ENCODE results near the gene MALAT1.

Gene MALAT1

DNA sequence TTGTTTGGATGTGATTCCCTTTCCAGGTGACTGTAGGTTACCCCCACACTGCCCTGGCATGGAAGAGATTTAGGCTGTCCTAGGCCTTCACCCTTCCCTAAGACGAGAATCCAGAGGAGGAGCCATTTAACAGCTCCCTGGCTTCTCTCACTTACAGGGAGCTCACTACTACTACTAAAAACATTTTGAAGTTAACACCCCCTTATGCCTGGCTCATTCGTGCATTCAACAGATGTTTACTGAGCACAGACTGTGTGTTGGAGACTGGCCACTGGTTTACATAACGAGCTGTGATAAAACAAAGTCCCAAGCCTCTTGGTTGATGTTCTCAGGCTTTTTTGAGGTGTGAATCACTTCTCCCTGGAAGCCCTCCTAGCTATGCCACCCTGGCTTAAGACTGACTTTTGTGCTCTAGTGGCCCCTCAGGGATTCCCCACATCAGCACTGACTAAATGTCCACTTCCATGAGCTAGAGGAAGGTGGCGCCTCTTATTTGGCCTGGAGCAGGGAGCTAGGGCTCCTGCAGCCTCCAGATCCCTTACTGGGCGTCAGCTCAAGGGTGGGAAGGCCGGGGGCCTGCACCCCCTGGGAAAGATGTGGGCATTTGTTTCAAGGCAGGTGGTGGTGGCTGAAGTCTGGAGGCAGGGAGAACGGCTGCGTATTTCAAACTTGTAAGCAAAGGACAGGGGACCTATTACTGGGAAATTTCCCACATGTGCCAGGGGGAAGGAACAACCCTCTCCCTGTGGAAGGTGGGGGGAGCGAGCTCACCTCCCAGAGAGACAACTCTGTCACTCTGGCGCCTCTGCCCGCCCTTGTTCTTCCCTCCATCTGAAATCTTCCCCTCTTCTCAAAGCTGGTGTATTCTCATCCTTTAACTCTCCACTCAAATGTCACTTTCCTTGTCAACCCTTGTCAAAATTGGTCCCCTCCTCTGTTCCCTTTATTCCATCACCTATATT lies 19.4 kb upstream of the MALAT1 start:
- no peak for DNase-seq (ENCODE audit: low read depth, low spot score)

DNA sequence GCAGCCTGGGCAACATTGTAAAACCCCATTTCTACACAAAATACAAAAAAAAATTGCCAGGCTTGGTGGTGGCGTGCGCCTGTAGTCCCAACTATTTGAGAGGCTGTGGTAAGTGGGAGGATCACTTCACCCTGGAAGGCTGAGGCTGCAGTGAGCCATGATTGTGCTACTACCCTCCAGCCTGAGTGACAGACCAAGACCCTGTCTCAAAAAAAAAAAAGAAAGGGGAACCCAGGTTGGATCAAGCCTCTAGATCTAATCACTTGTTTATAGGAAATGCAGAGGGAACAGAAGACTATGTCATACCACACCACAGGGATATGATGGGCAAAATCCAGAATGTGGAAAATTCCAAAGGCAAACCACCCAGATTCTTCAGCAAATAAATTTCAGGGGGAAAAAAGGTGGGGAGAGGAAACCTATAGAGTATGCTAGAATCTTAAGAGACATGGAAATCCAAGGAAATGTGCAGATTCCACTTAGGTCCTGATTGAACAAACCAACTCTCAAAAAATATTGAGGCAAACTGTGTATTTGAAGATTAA lies 16.5 kb upstream of the MALAT1 start:
- DNase-seq (ENCODE audit: low read depth, low spot score), result no peak

DNA sequence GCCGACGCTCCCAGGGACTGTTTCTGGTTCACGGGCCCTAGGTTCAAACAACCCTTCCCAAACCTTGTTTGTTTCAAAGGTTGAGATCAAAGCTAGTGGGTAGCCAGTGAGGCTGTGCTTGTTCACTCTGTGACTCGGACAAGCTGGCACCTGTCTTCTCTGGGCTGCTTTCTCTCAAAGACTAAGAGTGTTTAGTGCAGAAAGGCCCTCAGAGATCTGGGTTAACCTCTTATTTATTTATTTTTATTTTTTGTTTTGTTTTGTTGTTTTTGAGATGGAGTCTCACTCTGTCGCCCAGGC lies 13.0 kb upstream of the MALAT1 start:
- no peak for DNase-seq (ENCODE audit: low read depth, low spot score)

DNA sequence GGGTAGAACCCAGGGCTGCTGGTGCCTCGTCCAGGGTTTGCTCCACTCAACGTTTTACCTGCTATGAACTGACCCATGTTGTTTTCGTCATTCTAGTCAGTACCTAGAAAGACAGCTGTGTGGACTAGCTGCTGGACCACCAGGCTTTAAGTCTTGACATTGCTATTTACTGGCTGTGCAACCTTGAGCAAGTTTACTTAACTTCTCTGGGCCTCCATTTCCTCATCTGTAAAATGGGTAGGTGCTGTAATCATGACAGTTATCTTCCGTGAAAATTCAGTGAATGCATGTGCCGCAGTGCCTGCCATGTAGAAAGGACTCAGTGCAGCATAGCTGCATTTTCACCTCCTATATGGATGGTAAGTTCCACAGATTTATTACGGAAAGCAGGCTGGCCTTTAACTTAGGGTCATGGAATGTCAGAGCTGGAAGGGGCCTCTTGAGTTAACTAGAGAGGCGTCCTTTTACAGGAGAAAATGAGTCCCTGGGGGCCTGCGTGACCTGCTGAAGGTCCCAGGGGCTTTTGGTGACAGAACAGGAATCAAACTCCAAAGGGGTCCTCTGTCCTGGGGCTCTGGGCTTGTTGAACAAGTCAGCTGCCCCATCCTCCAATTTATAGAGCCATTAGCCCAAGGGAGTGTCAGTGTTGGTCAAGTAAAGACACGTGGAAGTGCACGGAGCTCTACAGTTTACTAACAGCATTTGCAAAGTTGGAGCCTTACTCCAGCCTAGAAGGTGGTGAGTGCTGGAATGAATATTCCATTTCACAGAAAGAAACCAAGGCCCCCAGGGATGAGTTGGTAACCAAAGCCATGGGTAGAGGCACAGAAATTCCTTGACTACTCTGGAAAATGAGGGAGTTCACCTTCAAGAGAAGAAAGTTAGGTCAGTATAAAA lies 12.0 kb upstream of the MALAT1 start:
- no peak for DNase-seq (ENCODE audit: low read depth, low spot score)

DNA sequence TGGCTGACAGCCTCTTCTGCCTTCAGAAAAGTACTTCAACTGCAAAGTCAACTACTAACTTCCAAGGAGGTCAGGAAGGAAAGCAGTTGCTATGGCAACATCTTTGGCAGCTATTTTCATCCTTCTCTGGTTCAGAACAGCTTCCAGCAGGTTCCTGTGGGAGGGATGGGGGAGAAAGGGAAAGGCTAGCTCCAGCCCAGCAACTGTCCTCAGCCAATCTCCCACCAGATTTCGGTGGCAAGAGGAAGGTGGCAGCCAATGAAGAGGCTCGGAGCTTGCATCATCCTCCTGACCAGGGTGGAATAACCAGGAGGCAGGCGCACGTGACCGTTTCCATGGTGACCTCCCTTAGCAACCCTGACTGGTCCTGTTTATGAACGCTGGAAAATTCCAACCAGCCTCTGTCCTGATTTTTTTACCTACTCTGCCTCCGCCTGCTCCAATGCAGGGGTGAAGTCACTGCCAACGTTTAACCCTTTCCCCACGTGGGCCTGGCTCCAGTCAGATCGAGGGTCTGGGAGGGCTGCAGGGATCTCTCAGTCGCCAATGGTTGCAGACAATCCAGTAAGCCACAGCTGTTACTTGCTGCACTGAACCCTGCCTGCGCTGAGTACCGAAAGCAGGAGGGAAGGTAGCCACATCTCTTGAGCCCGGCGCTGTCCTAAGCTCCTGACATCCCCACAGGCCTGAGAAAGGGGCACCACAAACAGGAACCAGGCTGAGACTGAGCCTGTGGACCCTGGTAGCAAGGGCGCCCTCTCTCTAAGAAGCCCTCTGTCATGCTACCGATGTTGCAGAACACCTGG lies 11.2 kb upstream of the MALAT1 start:
- peak; percentile 100 for DNase-seq (ENCODE audit: low read depth, low spot score)

DNA sequence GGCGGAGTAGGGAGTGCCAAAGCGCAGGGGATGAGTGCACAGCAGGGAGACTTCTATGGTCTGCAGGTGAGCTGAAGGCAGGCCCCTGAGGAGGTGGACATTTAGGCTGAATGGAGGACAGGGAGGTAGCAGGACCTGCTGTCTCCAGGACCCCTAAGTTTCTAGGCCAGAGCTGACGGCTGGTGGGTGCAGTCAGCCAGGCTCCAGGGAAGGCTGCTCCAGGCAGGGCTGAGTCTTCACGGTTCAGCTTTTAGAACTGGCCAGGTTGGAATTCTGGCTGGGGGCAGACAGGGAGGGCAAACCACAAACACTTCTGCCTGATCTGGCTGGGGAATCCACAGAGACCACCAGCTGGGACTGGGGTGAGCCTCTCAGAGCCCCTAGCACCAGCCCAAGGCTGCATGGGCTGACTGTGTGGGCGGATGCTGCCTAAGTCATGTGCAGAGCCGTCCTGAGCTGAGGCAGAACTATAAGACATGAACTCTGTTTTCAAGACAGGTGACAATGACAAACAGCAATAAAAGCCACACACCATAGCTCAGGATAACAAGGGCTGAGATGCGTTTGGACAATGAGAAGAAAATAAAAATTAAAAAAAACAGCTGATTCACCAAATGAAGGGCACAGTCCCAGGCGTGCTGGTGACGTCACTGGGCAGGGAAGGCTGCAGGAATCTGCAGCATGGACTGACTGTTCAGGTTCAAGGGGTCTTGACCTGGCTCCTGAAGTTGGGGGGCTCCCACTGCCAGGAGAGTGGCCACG lies 10.4 kb upstream of the MALAT1 start:
- DNase-seq (ENCODE audit: low read depth, low spot score), result no peak

DNA sequence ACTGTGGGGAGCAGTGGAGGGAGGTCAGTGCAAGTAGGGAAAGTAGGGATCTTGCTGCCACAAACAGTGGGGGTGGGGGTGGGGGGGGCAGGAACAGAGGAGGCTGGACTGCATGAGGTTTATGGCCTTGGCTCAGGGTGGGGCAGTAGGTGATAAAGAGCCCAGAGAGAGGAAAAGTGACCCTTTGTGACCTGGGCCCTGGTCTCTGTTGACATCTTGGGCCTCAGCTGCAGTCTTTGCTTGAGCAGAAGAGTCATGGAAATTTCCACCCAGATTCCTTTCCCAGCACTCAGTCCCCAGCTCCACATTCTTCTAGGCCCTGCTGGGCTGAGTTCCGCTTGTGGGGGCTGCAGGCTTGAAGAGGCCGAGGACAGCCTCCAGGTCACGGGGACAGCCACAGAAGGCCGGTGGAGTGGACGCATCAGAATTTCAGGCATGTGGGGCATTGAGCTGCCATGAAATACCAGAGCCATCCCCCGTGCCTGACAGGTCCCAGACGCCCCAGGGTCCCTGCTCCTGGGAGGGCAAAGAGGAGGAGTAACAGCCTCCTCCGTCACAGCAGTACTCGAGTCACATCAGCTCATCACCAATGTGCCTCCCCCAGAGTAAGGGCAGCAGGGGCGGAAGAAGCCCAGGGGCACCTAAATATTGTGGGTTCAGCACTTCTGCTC lies 9.7 kb upstream of the MALAT1 start:
- no peak for DNase-seq (ENCODE audit: low read depth, low spot score)

DNA sequence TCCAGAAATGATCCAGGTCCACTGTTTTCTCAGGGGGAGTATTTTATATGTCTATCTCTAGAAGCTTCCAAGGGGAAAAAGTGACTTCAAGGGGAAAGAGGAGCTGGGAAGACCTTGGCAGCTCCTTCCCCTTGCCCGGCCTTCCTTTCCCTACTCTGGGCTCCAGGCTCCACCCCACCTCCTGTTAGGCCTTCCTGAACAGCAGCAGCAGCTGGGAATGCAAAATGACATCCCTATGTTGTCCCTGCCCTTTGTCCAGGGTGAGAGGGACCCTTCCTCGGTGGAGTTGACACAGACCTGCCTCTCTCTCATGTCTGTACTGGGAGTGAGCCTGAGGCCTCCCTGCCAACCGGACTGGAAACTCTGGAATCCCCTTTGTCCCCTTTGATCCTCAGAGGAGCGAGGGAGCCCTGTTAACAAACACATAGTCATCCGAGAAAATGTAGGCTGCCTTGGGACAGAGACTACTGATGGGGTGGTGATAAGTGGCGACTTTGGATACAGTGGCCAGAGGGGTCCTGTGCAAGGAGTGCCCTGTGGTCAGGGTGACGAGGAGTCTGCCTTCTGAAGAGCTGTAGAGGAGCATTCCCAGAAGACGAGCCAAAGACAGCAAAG lies 9.0 kb upstream of the MALAT1 start:
- no peak for DNase-seq (ENCODE audit: low read depth, low spot score)

DNA sequence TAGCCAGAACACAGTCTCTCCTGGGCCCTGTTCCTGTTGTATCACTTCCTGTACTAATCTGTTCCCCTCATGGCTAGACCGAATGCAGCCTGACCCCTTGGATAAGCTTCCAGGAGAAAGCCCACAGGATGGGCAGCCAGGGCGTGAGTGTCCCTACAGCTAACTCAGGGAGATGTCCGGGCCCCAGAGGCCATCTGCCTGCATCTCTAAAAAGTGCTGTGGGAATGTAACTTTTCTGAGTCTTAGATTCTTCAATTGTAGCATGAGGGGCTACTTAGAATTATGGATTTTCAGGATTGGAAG lies 7.7 kb upstream of the MALAT1 start:
- no peak for DNase-seq (ENCODE audit: low read depth, low spot score)

DNA sequence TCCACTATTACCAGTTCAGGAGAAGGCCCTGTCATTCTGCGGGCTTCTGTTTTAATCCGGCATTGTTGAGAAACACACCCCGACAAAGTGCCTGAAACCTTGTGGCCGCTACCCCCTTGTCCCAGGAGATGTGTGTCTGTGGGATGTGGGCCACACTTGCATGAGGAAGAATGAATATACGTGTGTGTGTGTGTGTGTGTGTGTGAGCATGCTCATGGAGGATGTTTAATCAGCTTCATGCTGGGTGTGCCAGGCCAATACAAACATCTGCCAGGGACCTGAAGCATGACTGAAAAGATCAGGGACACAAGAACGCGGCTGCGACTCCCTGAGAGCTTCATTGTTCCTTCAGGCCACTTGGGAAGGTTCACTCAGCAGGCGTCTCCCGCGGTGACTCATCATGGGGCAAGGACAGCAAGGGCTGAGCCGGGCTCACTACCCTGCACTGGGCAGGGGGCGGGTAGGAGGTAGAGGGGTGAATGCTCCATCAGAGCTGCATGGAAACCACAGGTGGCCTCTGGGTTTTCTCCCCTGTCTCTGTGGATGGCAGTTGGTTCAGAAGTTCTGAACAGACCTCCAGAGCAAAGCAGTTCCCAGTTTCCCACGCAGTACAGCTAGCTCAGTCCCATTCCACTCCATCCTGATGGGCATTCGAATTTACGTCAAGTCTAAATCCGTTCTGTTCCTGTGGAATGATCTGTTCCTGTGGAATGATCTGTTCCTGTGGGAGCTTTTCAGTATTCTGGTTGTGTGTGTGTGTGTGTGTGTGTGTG lies 7.0 kb upstream of the MALAT1 start:
- DNase-seq (ENCODE audit: low read depth, low spot score), result no peak

DNA sequence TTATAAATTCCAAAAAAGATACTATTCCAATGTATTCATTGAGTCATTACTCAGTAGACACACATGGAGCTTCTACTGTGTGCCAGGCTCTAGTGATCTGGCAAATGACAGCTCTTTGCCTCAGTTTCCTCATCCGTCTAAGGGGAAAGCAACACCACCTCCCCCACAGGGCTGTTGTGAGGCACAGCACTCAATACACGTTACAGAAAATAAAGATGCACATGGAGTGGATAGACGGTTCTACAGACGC lies 6.5 kb upstream of the MALAT1 start:
- no peak for DNase-seq (ENCODE audit: low read depth, low spot score)

DNA sequence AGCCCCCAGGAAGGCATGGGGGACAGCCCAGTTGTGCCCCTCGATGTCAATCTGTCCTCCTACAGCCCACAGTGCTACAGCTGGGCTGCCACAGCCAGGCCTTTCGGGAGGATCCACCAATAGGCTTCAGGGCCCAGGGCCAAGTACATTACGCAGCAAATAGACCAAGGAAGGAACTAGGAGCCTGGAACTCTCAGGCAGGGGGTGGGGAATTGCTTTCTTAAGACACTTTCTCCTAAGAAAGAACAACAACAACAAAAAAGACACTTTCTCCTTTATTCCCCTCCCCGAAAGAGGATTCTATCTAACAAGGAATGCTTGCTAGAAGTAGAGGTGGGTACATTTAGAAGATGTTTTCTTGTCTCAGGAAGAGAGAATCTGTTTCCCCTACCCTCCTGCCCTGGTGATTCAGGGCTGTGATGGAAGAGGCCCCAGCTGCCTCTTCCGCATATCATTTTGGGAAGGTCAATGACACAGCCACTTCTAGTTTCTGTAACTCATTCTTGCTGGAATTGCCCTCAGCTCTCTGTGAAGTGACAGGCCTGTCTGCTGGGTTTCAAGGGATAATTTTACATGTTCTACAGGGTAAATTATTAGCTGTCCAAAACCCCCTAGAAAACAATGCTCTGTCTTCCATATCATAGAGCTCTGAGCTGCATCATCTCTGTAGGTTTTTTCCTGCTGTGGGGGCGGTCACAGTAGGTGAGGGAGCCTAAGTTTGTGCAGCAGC lies 6.0 kb upstream of the MALAT1 start:
- DNase-seq (ENCODE audit: low read depth, low spot score), result no peak

DNA sequence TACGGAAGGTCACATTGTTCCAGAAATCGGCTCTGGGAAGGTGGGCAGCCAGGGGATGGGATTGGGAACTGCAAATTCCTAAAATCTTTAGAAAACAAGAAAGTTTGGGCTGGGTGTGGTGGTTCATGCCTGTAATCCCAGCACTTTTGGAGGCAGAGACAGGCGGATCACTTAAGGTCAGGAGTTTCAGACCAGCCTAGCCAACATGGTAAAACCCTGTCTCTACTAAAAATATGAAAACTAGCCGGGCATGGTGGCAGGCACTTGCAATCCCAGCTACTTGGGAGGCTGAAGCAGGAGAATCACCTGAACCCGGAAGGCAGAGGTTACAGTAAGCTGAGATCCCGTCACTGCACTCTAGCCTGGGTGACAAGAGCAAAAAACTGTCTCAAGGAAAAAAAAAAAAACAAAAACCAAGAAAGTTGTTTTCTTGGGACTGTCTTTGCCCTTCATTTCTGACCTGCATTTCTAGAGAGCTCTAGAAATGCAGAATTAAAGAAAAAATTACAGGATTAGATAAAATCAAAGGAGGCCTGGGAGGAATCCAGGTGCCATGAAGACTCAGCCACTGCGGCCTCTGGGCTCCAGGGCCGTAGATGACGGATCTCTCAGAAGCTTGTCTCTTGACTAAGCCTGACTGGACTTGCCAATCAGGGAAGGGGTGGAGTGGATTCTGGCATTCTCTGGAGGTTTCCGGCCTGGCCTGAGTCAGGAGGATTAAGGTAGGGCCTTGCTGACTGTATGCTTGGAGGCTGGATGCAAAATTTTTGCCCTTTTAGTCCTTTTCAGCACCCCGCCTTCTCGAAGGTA lies 5.3 kb upstream of the MALAT1 start:
- DNase-seq (ENCODE audit: low read depth, low spot score), result no peak

DNA sequence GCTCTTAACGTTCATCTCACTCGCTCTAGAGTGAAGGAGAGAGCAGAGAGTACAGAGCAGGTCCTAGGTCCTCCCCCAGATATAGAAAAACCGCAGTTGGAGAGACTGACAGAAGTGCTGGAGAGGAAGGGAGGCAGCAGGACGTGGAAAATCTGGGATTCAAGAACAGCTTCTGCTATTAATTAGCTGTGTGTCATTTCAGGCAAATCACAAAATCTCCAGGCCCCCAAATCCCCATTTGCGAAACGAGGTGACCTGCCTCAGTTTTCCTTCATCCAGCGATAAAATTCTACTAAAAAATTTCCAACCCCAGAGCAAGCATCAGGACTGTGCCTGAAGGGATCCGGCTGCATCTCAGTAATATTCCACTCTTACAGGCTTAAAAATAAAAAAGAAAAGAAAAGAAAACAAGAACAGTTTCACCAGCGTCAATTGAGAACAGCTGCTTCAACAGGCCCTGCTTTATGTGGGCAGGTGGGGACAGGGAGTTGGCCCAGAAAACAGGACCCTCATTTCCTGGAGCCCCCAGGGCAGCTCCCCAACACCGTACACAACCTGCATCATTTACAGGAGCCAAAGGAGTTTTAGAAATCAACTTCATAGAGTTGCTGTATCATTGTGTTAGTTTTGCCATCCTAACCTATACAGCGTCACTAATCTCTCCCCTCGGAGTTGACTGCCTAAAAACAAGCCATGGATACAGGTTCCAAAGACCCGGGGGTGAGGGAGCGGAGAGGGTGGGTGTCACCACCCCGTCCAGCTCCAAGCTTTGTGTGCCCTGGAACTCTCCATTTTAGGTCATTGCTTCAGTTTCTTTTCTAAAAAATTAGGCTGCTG lies 2.3 kb upstream of the MALAT1 start:
- no peak for DNase-seq (ENCODE audit: low read depth, low spot score)

DNA sequence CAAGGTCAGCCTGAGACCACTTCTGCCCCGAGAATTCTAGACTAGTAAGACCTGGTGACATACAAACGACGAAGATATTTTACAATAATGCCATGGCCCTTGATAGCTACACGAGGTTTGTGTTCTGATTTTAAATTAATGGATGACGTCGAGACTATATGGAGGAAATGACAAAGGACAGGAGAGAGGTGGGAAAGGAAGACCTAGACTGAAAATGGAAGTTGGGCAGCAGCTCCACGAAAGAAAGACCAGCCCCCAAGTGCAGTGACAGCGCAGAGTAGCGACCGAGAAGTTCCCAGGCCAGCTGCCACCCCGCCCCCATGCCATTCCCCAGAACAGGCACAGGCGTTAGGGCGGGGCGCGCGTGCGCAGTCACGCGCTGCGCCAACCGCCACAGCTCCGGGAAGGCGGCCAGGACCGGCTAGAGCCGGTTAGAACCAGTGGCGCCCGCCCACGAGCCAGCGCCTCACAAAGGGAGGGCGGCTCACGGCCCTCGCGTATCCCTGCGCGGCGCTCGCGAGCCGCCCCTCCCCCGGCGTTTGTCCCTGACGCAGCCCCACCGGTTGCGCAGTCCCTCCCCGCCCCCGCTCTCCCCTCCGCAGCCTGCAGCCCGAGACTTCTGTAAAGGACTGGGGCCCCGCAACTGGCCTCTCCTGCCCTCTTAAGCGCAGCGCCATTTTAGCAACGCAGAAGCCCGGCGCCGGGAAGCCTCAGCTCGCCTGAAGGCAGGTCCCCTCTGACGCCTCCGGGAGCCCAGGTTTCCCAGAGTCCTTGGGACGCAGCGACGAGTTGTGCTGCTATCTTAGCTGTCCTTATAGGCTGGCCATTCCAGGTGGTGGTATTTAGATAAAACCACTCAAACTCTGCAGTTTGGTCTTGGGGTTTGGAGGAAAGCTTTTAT lies 1.5 kb upstream of the MALAT1 start:
- no peak for DNase-seq (ENCODE audit: low read depth, low spot score)

DNA sequence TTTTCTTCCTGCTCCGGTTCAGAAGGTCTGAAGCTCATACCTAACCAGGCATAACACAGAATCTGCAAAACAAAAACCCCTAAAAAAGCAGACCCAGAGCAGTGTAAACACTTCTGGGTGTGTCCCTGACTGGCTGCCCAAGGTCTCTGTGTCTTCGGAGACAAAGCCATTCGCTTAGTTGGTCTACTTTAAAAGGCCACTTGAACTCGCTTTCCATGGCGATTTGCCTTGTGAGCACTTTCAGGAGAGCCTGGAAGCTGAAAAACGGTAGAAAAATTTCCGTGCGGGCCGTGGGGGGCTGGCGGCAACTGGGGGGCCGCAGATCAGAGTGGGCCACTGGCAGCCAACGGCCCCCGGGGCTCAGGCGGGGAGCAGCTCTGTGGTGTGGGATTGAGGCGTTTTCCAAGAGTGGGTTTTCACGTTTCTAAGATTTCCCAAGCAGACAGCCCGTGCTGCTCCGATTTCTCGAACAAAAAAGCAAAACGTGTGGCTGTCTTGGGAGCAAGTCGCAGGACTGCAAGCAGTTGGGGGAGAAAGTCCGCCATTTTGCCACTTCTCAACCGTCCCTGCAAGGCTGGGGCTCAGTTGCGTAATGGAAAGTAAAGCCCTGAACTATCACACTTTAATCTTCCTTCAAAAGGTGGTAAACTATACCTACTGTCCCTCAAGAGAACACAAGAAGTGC lies 661 bp upstream of the MALAT1 start:
- DNase-seq (ENCODE audit: low read depth, low spot score), result no peak

Measured in iPS DF 19.7 (cell line).